PC-3 (cell line): ENCODE data around the gene SPATA31D4. TPM values are rescaled to one million over a fixed set of nuclear protein-coding genes. Genes with fewer than 3 reads are reported as not detected.
A peak's percentile ranks its signal among the peaks of the same experiment; 100 is the strongest.
"Not testable (repeated sequence)": the region's sequence is repeated elsewhere in the genome, so short reads cannot be mapped to it uniquely, and the experiment has no call there.

Source experiments
- ATAC-seq: fragments of 200-7000 bp; cut with Tn5 transposase; 2 replicates; pipeline ENCODE4 v1.9.1; 2020; ENCODE audit warnings: mild to moderate bottlenecking, moderate library complexity
- Bru-seq: library from RNA; stranded (reverse); fragments of 400-500 nt; gene quantifications from one replicate; lab custom pipeline; 2021; lab: Mats Ljungman, UMichigan
- BruChase-seq, 2 experiments: library from RNA; stranded (reverse); fragments of 400-500 nt; gene quantifications; one replicate each; lab custom pipeline; 2021; lab: Mats Ljungman, UMichigan
- BruUV-seq: library from RNA; stranded (reverse); fragments of 400-500 nt; replicated peaks from 2 replicates; lab custom pipeline; 2021; lab: Mats Ljungman, UMichigan
- CTCF ChIA-PET: fragments of 300-600 bp; sonication (Branson Sonifier 250); formaldehyde crosslinking; loops from one replicate; lab custom pipeline; 2022; ENCODE audit warnings: antibody characterized with exemption; lab: Charles Lee
- POLR2A ChIA-PET: fragments of 300-600 bp; sonication (Branson Sonifier 250); formaldehyde crosslinking; loops from one replicate; lab custom pipeline; 2022; ENCODE audit warnings: antibody characterized with exemption; ENCODE audit not compliant: unreplicated experiment; lab: Charles Lee
- DNase-seq: peaks from one replicate; pipeline ENCODE4 v3.0.0-alpha.2; 2015
- H2AFZ ChIP-seq: fragments of 300-600 bp; sonication (generic); 2 replicates; pipeline ENCODE4 v1.6.0; 2016; ENCODE audit warnings: antibody characterized with exemption, low read length
- H3F3A ChIP-seq: fragments of 300-600 bp; sonication (generic); one replicate; pipeline ENCODE4 v1.6.0; 2017; ENCODE audit warnings: antibody characterized with exemption, low read length, control low read depth, mild to moderate bottlenecking; ENCODE audit not compliant: unreplicated experiment
- H3K27ac ChIP-seq: fragments of 300-600 bp; sonication (generic); 2 replicates; pipeline ENCODE4 v1.5.1; 2016; ENCODE audit warnings: mild to moderate bottlenecking, low read length
- H3K27me3 ChIP-seq: fragments of 300-600 bp; sonication (generic); 2 replicates; pipeline ENCODE4 v1.6.1; 2016; ENCODE audit warnings: low read length, mixed read lengths
- H3K36me3 ChIP-seq: fragments of 300-600 bp; sonication (generic); 2 replicates; pipeline ENCODE4 v1.6.1; 2016; ENCODE audit warnings: low read depth, mixed run types, low read length, mixed read lengths
- H3K4me1 ChIP-seq: fragments of 300-600 bp; sonication (generic); 2 replicates; pipeline ENCODE4 v1.5.1; 2016; ENCODE audit warnings: low read length; ENCODE audit not compliant: insufficient read depth
- H3K4me2 ChIP-seq: fragments of 300-600 bp; sonication (generic); 2 replicates; pipeline ENCODE4 v1.6.0; 2016; ENCODE audit warnings: low read length
- H3K4me3 ChIP-seq: fragments of 300-600 bp; sonication (generic); 2 replicates; pipeline ENCODE4 v1.5.1; 2016; ENCODE audit warnings: mild to moderate bottlenecking, low read length, mixed read lengths
- H3K79me2 ChIP-seq: fragments of 300-600 bp; sonication (generic); 2 replicates; pipeline ENCODE4 v1.6.1; 2017; ENCODE audit warnings: low read length, mixed read lengths
- H3K9ac ChIP-seq: fragments of 300-600 bp; sonication (generic); 2 replicates; pipeline ENCODE4 v1.6.0; 2016; ENCODE audit warnings: mild to moderate bottlenecking, low read length
- H3K9me2 ChIP-seq: fragments of 300-600 bp; sonication (generic); replicated peaks from 2 replicates; pipeline ENCODE4 v1.6.1; 2016; ENCODE audit warnings: mixed run types, low read length, mixed read lengths
- H3K9me3 ChIP-seq: fragments of 300-600 bp; sonication (generic); 2 replicates; pipeline ENCODE4 v1.6.1; 2016; ENCODE audit warnings: low read length, mixed read lengths
- H4K20me1 ChIP-seq: fragments of 300-600 bp; sonication (generic); 2 replicates; pipeline ENCODE4 v1.6.1; 2016; ENCODE audit warnings: low read length, mixed read lengths
- CTCF ChIP-seq: fragments of 300-600 bp; sonication (generic); conservative IDR thresholded peaks from 2 replicates; pipeline ENCODE4 v1.5.1; 2017; ENCODE audit warnings: antibody characterized with exemption, low read depth, mild to moderate bottlenecking, low read length
- EZH2 ChIP-seq: fragments of 300-600 bp; sonication (generic); IDR thresholded peaks from one replicate; pipeline ENCODE4 v1.6.1; 2017; ENCODE audit warnings: antibody characterized with exemption, mild to moderate bottlenecking, low read length; ENCODE audit not compliant: unreplicated experiment
- EZH2phosphoT487 ChIP-seq: fragments of 300-600 bp; sonication (generic); IDR thresholded peaks from 2 replicates; pipeline ENCODE4 v1.6.1; 2018; ENCODE audit warnings: mild to moderate bottlenecking, antibody characterized with exemption, low read length, borderline replicate concordance
- intact Hi-C: fragments of 100-400 bp; cut with micrococcal nuclease; formaldehyde crosslinking; loops from 2 replicates; pipeline ENCODE4 v1.9.0; 2023
- long read RNA-seq: library from polyadenylated mRNA; unstranded; transcript quantifications from one replicate; pipeline ENCODE4 v2.0.0, GENCODE V29; 2021; ENCODE audit not compliant: unreplicated experiment
- total RNA-seq: library from RNA; depleted of rRNA; stranded (reverse); fragments of >200 nt; gene quantifications from 2 replicates; pipeline ENCODE4 v1.2.3, GENCODE V29; 2014; rRNA removed

SPATA31D4 gene
- total RNA-seq (not detected in 2 replicates), Bru-seq, nascent RNA (not detected), BruChase-seq, experiment 1, labeled RNA remaining after a 6-hour chase (not detected), BruChase-seq, experiment 2, labeled RNA remaining after a 2-hour chase (not detected)
- long read RNA-seq: 0 reads

- H3F3A ChIP-seq, H4K20me1 ChIP-seq, H3K27me3 ChIP-seq, H3K4me2 ChIP-seq, H3K4me3 ChIP-seq, POLR2A ChIA-PET, H3K9me2 ChIP-seq, BruUV-seq, H3K4me1 ChIP-seq, H3K9me3 ChIP-seq, H3K27ac ChIP-seq, CTCF ChIA-PET, DNase-seq, H3K9ac ChIP-seq, H3K36me3 ChIP-seq, H2AFZ ChIP-seq, H3K79me2 ChIP-seq, intact Hi-C loops, ATAC-seq: not testable (repeated sequence)
Measured at GRCh38 chr9:81928305-81928704, at the start of gene SPATA31D4. SPATA31D4 (plus strand) TSS chr9:81928428; CDS start chr9:81928514, 86 bp downstream.

- ATAC-seq (no peak), DNase-seq (no peak)
- Histone ChIP-seq H3K9me3 (no peaks in the 10 kb centered on the region), H3K4me2 (no peak overlapping the region), H3K9me2 (no peaks in the 10 kb centered on the region), H3K9ac (no peak overlapping the region), H3K36me3 (no peaks in the 10 kb centered on the region), H3K27ac (no peak overlapping the region), H3K27me3 (no peaks in the 10 kb centered on the region), H2AFZ (no peak overlapping the region), H3F3A (no peaks in the 10 kb centered on the region), H3K79me2 (no peaks in the 10 kb centered on the region), H3K4me3 (no peak overlapping the region), H4K20me1 (no peaks in the 10 kb centered on the region), H3K4me1 (peaks cover 20% of the 10 kb centered on the region)
- BruUV-seq: no TSS peak
- ChIA-PET POLR2A (no interaction called here), CTCF (no interaction called here)
- intact Hi-C loops: no loop called here
- TF ChIP-seq CTCF: no peak
- no peak for TF ChIP-seq EZH2
- TF ChIP-seq EZH2phosphoT487: no peak
Measured at GRCh38 chr9:81878530-81878929, 49.7 kb upstream of the SPATA31D4 start.

GRCh38 chr9:81879501-81879916, 48.7 kb upstream of the SPATA31D4 start:
- H3K36me3 ChIP-seq: no peaks in the 10 kb centered on the region
- H3K79me2 ChIP-seq: no peaks in the 10 kb centered on the region
- DNase-seq (peak; percentile 59), ATAC-seq (peak; percentile 87)
- no peaks in the 10 kb centered on the region for H4K20me1 ChIP-seq
- H3K4me2 ChIP-seq: peak overlapping the region; percentile 48
- no peaks in the 10 kb centered on the region for H3K27me3 ChIP-seq
- no peaks in the 10 kb centered on the region for H3F3A ChIP-seq
- no TSS peak for BruUV-seq
- POLR2A ChIA-PET: no interaction called here
- peak overlapping the region; percentile 26; the same call in 1 of the 2 replicates for H2AFZ ChIP-seq
- intact Hi-C loops: loop anchor here (1.0 kb wide), 1 partner anchor 226 kb away; no protein-coding TSS in a partner anchor
- CTCF ChIA-PET: no interaction called here
- H3K9ac ChIP-seq: peak overlapping the region; percentile 25; the same call in 1 of the 2 replicates
- H3K4me1 ChIP-seq: peaks cover 20% of the 10 kb centered on the region
- H3K27ac ChIP-seq: peak overlapping the region; percentile 66
- no peaks in the 10 kb centered on the region for H3K9me3 ChIP-seq
- H3K9me2 ChIP-seq: no peaks in the 10 kb centered on the region
- no peak for TF ChIP-seq CTCF
- TF ChIP-seq EZH2phosphoT487: no peak
- TF ChIP-seq EZH2: no peak
- H3K4me3 ChIP-seq: peak overlapping the region; percentile 9; the same call in 1 of the 2 replicates
